ENCODE measurements around the gene TPSB2.

- TF ChIP-seq EZH2 (IDR thresholded peaks at IDR 0.05) (no peak), SIN3A (IDR thresholded peaks at IDR 0.05; ENCODE audit: low read depth) (no peak), CTCF (IDR thresholded peaks at IDR 0.05 in 2 of 3, conservative IDR thresholded peaks at IDR 0.05 in 1 of 3; ENCODE audit: borderline replicate concordance in 1 of 3, insufficient read depth in 1 of 3, low read depth in 2 of 3, low read length in 2 of 3) (no peak), POLR2AphosphoS5 (IDR thresholded peaks at IDR 0.05; ENCODE audit: low read depth, low read length) (no peak)
Measured at GRCh38 chr16:1265826-1266225, 35.8 kb upstream of the TPSB2 start.
